GM23248 (cell line): ENCODE results near the gene AKT1S1. TPM values are rescaled to one million over a fixed set of nuclear protein-coding genes. Genes with fewer than 3 reads are reported as not detected.

Experiments used
- DNase-seq: peaks from one replicate; pipeline ENCODE4 v3.0.0-alpha.2; 2015
- H2AFZ ChIP-seq: fragments of 200-600 bp; sonication (generic); 2 replicates; pipeline ENCODE4 v1.6.1; 2016; ENCODE audit warnings: antibody characterized with exemption
- H3F3A ChIP-seq: fragments of 200-600 bp; sonication (generic); 2 replicates; pipeline ENCODE4 v1.6.1; 2016; ENCODE audit warnings: mild to moderate bottlenecking, antibody characterized with exemption, mixed run types; ENCODE audit not compliant: insufficient read depth
- H3K27ac ChIP-seq: fragments of 200-600 bp; sonication (generic); 2 replicates; pipeline ENCODE4 v1.5.1; 2016; ENCODE audit warnings: mild to moderate bottlenecking
- H3K27me3 ChIP-seq: fragments of 200-600 bp; sonication (generic); replicated peaks from 2 replicates; pipeline ENCODE4 v1.6.1; 2016; ENCODE audit warnings: mild to moderate bottlenecking; ENCODE audit not compliant: insufficient read depth
- H3K36me3 ChIP-seq: fragments of 200-600 bp; sonication (generic); 2 replicates; pipeline ENCODE4 v1.6.1; 2016; ENCODE audit warnings: low read depth, mild to moderate bottlenecking
- H3K4me1 ChIP-seq: fragments of 200-600 bp; sonication (generic); 2 replicates; pipeline ENCODE4 v1.6.1; 2016; ENCODE audit warnings: mild to moderate bottlenecking; ENCODE audit not compliant: insufficient read depth
- H3K4me2 ChIP-seq: fragments of 200-600 bp; sonication (generic); one replicate; pipeline ENCODE4 v1.6.1; 2016; ENCODE audit warnings: mild to moderate bottlenecking; ENCODE audit not compliant: unreplicated experiment
- H3K4me3 ChIP-seq: fragments of 200-600 bp; sonication (generic); 2 replicates; pipeline ENCODE4 v1.5.1; 2016; ENCODE audit warnings: mild to moderate bottlenecking
- H3K79me2 ChIP-seq: fragments of 200-600 bp; sonication (generic); 2 replicates; pipeline ENCODE4 v1.6.1; 2016; ENCODE audit warnings: mild to moderate bottlenecking; ENCODE audit not compliant: insufficient read depth
- H3K9ac ChIP-seq: fragments of 200-600 bp; sonication (generic); 2 replicates; pipeline ENCODE4 v1.6.1; 2016; ENCODE audit warnings: mild to moderate bottlenecking
- H3K9me2 ChIP-seq: fragments of 200-600 bp; sonication (generic); 2 replicates; pipeline ENCODE4 v1.6.1; 2016; ENCODE audit warnings: mixed run types, mild to moderate bottlenecking, moderate library complexity; ENCODE audit not compliant: insufficient read depth
- H3K9me3 ChIP-seq: fragments of 200-600 bp; sonication (generic); one replicate; pipeline ENCODE4 v1.6.1; 2017; ENCODE audit warnings: low read depth
- H4K20me1 ChIP-seq: fragments of 200-600 bp; sonication (generic); 2 replicates; pipeline ENCODE4 v1.6.0; 2016; ENCODE audit not compliant: insufficient read depth
- EZH2 ChIP-seq: fragments of 200-600 bp; sonication (generic); IDR thresholded peaks from 2 replicates; pipeline ENCODE4 v1.6.1; 2018; ENCODE audit warnings: antibody characterized with exemption, mild to moderate bottlenecking; ENCODE audit not compliant: insufficient read depth, poor library complexity, severe bottlenecking
- EZH2phosphoT487 ChIP-seq: fragments of 200-600 bp; sonication (generic); IDR thresholded peaks from 2 replicates; pipeline ENCODE4 v1.6.1; 2018; ENCODE audit warnings: antibody characterized with exemption, moderate library complexity, mild to moderate bottlenecking, low read depth; ENCODE audit not compliant: insufficient read depth
- WGBS, 2 experiments: methylation state at CpG; one replicate each; pipeline ENCODE4 v1.1.6; 2015 to 2017; ENCODE audit warnings: low lambda C conversion rate in 2 of 2, low coverage in 1 of 2; ENCODE audit errors: missing lambda C conversion rate in 2 of 2; 5-methylcytosine and 5-hydroxymethylcytosine counted together
- in situ Hi-C: fragments of 300-500 bp; cut with MboI; formaldehyde crosslinking; loops from 2 replicates; pipeline ENCODE4 v1.15.0; 2020
- polyA plus RNA-seq: library from polyadenylated mRNA; unstranded; fragments of >200 nt; fragmentation: Nextera tagmentation; extraction: Ambion mirVana; gene quantifications from 2 replicates; pipeline ENCODE4 v1.2.1, GENCODE V29; 2016
- total RNA-seq: library from RNA; depleted of rRNA; stranded (reverse); fragments of >200 nt; shearing (Covaris generic); gene quantifications from 2 replicates; pipeline ENCODE4 v1.2.3, GENCODE V29; 2014

AKT1S1 gene
- total and polyA plus RNA-seq, 2 experiments from 2014 or later, result 17.3 to 60.4 TPM

DNA sequence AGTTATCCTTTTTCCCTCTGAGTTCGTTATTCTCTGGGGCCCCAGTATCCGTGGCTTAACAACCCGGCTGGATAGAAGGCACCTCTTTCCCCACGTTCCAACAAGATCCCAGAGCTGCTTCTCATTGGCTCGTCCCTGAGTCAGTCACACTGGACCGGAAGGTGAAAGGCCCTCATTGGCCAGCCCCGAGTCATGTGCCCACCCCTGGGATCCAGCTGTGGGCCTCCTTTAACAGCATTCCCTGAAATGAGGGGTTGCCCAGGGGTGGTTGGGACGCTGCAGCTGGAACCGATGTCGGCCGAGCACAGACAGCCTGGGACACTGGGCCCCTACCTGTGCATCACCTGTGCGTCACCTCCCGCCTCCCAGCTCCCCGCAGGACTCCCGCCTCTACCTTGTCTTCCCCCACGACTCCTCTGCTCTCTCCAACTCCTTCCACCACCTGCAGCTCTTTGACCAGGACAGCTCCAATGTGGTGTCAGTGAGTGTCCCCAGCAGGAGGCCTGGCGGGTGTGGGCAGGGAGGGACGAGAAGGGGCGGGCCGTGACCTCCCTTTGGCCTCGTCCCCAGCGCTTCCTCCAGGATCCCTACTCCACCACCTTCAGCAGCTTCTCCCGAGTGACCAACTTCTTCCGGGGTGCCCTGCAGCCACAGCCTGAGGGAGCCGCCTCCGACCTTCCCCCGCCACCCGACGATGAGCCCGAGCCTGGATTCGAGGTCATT, 4.7 kb upstream of the AKT1S1 start:
- Histone ChIP-seq H3K36me3 (peaks cover 17% of the 10 kb centered on the region; the same call in 1 of the 2 replicates), H3K9me2 (no peaks in the 10 kb centered on the region), H3K79me2 (peaks cover 12% of the 10 kb centered on the region), H2AFZ (no peak overlapping the region), H3F3A (no peaks in the 10 kb centered on the region), H4K20me1 (no peaks in the 10 kb centered on the region), H3K27ac (no peak overlapping the region), H3K9ac (no peak overlapping the region), H3K4me3 (no peak overlapping the region), H3K4me2 (no peak overlapping the region), H3K9me3 (no peaks in the 10 kb centered on the region), H3K27me3 (no peaks in the 10 kb centered on the region), H3K4me1 (peaks cover 4% of the 10 kb centered on the region; the same call in 1 of the 2 replicates)
- in situ Hi-C loops, result no loop called here
- WGBS, 2 experiments, result 89 to 90% methylated on average over 27 to 31 of the region's 31 CpGs
- no peak for DNase-seq
- no peak for TF ChIP-seq EZH2
- no peak for TF ChIP-seq EZH2phosphoT487

GRCh38 chr19:49881186-49881585, 4.0 kb upstream of the AKT1S1 start:
- no peak overlapping the region for H3K4me2 ChIP-seq
- no peaks in the 10 kb centered on the region for H3F3A ChIP-seq
- no peak overlapping the region for H3K9ac ChIP-seq
- TF ChIP-seq EZH2, result no peak
- no peak for TF ChIP-seq EZH2phosphoT487
- H2AFZ ChIP-seq, result no peak overlapping the region
- in situ Hi-C loops, result no loop called here
- H3K9me2 ChIP-seq, result no peaks in the 10 kb centered on the region
- DNase-seq, result no peak
- peaks cover 4% of the 10 kb centered on the region; the same call in 1 of the 2 replicates for H3K4me1 ChIP-seq
- H3K4me3 ChIP-seq, result no peak overlapping the region
- no peaks in the 10 kb centered on the region for H4K20me1 ChIP-seq
- peaks cover 14% of the 10 kb centered on the region for H3K79me2 ChIP-seq
- H3K9me3 ChIP-seq, result no peaks in the 10 kb centered on the region
- WGBS, 2 experiments, result 92 to 94% methylated on average over 15 to 17 of the region's 17 CpGs
- no peaks in the 10 kb centered on the region for H3K27me3 ChIP-seq
- H3K27ac ChIP-seq, result no peak overlapping the region
- peaks cover 17% of the 10 kb centered on the region; the same call in 1 of the 2 replicates for H3K36me3 ChIP-seq

- H3K4me3 ChIP-seq, result no peak overlapping the region
- H3K9ac ChIP-seq, result no peak overlapping the region
- H3K27me3 ChIP-seq, result no peaks in the 10 kb centered on the region
- no peaks in the 10 kb centered on the region for H4K20me1 ChIP-seq
- no peak overlapping the region for H3K27ac ChIP-seq
- 90% methylated on average over 10 of the region's 10 CpGs for WGBS, 2 experiments
- no peaks in the 10 kb centered on the region for H3F3A ChIP-seq
- no peak for DNase-seq
- peaks cover 22% of the 10 kb centered on the region for H3K79me2 ChIP-seq
- H3K4me2 ChIP-seq, result no peak overlapping the region
- peaks cover 17% of the 10 kb centered on the region; the same call in 1 of the 2 replicates for H3K36me3 ChIP-seq
- H2AFZ ChIP-seq, result no peak overlapping the region
- H3K4me1 ChIP-seq, result peaks cover 6% of the 10 kb centered on the region
- H3K9me2 ChIP-seq, result no peaks in the 10 kb centered on the region
- TF ChIP-seq EZH2phosphoT487, result no peak
- no peak for TF ChIP-seq EZH2
- no peaks in the 10 kb centered on the region for H3K9me3 ChIP-seq
- in situ Hi-C loops, result no loop called here
Measured at GRCh38 chr19:49880162-49880869, 3.2 kb upstream of the AKT1S1 start.

GRCh38 chr19:49879243-49879963, 2.2 kb upstream of the AKT1S1 start:
- in situ Hi-C loops, result no loop called here

More at GRCh38 chr19:49879243-49879963, 2.2 kb upstream of the AKT1S1 start:
- no peaks in the 10 kb centered on the region for H3K9me2 ChIP-seq
- peaks cover 31% of the 10 kb centered on the region for H3K79me2 ChIP-seq
- 93% methylated on average over 12 of the region's 12 CpGs for WGBS, 2 experiments
- peaks cover 10% of the 10 kb centered on the region for H3K4me1 ChIP-seq
- H3K4me2 ChIP-seq, result no peak overlapping the region
- no peak overlapping the region; the same call in 1 of the 2 replicates for H3K9ac ChIP-seq
- no peaks in the 10 kb centered on the region for H3K27me3 ChIP-seq
- H3F3A ChIP-seq, result no peaks in the 10 kb centered on the region
- peaks cover 17% of the 10 kb centered on the region; the same call in 1 of the 2 replicates for H3K36me3 ChIP-seq
- TF ChIP-seq EZH2 (no peak), EZH2phosphoT487 (no peak)
- H4K20me1 ChIP-seq, result no peaks in the 10 kb centered on the region
- no peak for DNase-seq
- no peak overlapping the region for H3K27ac ChIP-seq
- H2AFZ ChIP-seq, result no peak overlapping the region
- H3K9me3 ChIP-seq, result no peaks in the 10 kb centered on the region
- no peak overlapping the region for H3K4me3 ChIP-seq
